Astrocyte of the cerebellum (primary cell): ENCODE data around the gene KLC1.
A peak's percentile ranks its signal among the peaks of the same experiment; 100 is the strongest.

Source experiments
- DNase-seq: peaks from one replicate; pipeline ENCODE4 v3.0.0-alpha.2; 2011; ENCODE audit warnings: low read depth
- H3K4me3 ChIP-seq: 2 replicates; pipeline ENCODE4 v1.5.1; 2011; ENCODE audit warnings: mild to moderate bottlenecking, low read depth, low read length, moderate library complexity
- in situ Hi-C: cut with HindIII; loops from 2 replicates; pipeline ENCODE4 v1.10.0; 2017; ENCODE audit warnings: low sequenced_read_pairs
- TF ChIP-seq, protein P1 (sequence below): IDR thresholded peaks from 2 replicates; pipeline ENCODE4 v1.5.1; 2012; ENCODE audit warnings: low read length, low read depth, moderate library complexity, mild to moderate bottlenecking; ENCODE audit errors: missing control alignments

KLC1 gene

DNA sequence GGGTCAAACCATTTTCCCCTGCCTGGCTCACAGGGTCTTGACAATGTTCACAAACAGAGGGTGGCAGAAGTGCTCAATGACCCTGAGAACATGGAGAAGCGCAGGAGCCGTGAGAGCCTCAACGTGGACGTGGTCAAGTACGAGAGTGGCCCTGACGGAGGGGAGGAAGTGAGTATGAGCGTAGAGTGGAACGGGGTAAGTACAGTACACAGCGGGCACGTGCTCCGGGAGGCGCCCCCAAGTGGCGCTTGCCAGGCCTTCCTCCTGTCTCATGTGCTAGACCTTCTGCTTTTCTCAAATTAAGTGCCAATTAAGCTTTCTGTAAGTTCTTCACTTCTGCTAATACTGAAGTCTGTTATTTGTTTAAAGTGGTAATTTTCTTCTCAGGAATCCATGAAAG lies 50.3 kb downstream of the KLC1 start:
- no peak for DNase-seq
- TF ChIP-seq, protein P1, sequence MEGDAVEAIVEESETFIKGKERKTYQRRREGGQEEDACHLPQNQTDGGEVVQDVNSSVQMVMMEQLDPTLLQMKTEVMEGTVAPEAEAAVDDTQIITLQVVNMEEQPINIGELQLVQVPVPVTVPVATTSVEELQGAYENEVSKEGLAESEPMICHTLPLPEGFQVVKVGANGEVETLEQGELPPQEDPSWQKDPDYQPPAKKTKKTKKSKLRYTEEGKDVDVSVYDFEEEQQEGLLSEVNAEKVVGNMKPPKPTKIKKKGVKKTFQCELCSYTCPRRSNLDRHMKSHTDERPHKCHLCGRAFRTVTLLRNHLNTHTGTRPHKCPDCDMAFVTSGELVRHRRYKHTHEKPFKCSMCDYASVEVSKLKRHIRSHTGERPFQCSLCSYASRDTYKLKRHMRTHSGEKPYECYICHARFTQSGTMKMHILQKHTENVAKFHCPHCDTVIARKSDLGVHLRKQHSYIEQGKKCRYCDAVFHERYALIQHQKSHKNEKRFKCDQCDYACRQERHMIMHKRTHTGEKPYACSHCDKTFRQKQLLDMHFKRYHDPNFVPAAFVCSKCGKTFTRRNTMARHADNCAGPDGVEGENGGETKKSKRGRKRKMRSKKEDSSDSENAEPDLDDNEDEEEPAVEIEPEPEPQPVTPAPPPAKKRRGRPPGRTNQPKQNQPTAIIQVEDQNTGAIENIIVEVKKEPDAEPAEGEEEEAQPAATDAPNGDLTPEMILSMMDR: peak; percentile 47
- in situ Hi-C loops: loop anchor here (5.0 kb wide), 1 partner anchor 87 kb away; no protein-coding TSS in a partner anchor
- H3K4me3 ChIP-seq: no peak overlapping the region

DNA sequence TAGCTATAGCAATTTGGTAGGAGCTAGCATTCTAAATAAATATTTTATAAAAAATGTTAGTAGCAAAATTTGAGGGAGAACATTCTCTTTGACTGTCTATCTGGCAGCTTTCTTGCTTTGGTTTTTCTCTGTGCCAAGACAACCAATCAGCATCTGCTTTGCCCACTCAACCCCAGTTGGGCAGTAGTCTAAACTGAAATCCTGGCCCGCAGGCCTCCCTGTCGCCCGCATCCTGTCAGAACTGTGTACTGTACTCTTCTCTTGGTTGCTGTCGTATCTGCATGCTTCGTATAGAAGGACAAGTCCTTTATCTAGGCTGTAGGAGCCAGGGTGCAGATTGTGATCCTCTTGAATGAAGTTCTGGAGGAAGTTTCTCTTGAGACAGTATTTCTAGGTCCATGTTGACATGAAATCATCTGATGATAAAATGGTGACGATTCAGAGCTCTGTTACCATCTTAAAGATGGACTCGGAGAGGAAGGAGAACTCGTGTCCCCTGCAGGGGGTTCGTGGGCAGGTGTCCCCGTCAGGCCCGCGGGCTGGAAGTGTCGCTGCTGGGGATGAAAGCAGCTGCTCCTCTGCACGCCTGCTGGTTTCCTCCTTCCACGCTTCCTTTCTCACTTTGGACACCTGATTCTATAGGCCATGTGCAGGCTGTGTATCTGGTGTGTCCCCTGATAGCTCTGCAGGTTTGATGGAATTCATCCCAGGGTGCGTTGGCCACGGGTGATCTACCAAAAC lies 51.6 kb downstream of the KLC1 start:
- DNase-seq: no peak
- TF ChIP-seq, protein P1: no peak
- in situ Hi-C loops: no loop called here
- H3K4me3 ChIP-seq: no peak overlapping the region

DNA sequence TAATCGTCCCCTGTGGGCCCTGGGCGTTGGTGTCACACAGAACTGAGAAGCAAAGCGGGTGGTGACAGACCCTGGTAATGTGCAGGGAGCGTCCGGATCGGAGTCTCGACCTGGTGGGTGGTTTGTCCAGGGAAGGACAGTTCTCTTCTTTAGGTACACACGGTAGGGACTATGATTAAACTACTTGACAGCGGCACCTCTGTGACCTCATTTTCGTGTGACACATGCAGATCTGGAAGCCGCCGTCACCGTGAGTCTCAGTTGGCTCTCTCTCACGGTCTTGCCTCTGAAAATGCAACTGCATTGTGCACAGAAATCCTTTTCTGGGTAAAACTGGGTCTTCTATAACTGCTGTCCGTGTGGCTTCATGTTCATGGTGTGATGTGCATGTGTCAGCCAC lies 54.1 kb downstream of the KLC1 start:
- TF ChIP-seq, protein P1: no peak
- no peak overlapping the region for H3K4me3 ChIP-seq
- DNase-seq: no peak
- in situ Hi-C loops: no loop called here

DNA sequence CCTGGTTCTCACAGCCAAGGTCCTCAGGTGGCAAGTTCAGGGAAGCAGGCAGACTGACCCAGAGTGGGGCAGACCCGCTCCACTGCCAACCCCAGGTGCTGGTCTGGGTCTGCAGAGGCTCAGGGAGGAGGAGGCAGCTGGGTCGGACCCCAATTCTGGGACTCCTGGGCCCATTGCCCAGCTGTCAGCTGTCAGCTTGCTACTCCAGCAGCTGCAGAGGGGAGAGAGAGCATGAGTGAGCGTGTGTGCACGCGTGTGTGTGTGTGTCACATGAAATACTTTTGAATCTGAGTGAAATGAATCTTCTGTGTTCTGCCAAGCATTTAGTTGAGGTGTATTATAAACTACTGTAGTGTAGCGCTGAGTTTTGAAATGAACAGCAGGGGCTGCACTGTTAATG lies 55.5 kb downstream of the KLC1 start:
- TF ChIP-seq, protein P1: no peak
- in situ Hi-C loops: no loop called here
- H3K4me3 ChIP-seq: no peak overlapping the region
- DNase-seq: no peak

DNA sequence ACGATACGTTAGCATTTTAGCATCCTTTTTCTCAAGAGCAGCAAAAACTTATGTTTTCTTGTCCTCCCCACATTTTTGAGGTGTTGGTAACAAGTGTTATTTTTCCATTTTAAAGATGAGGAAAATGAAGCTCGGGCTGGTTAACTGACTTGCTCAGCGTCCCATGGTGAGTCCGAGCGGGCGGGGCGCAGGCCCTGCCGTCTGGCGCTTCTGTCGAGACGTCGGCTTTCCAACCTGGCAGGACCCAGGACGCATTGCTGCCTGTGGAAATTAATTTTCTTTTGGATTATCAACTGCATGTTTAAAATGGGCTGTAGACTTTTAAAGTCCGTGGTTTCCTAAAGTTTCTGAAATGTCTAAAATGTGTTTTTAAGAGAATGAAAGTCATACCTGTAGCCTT lies 55.9 kb downstream of the KLC1 start:
- no peak for DNase-seq
- in situ Hi-C loops: no loop called here
- TF ChIP-seq, protein P1: no peak

DNA sequence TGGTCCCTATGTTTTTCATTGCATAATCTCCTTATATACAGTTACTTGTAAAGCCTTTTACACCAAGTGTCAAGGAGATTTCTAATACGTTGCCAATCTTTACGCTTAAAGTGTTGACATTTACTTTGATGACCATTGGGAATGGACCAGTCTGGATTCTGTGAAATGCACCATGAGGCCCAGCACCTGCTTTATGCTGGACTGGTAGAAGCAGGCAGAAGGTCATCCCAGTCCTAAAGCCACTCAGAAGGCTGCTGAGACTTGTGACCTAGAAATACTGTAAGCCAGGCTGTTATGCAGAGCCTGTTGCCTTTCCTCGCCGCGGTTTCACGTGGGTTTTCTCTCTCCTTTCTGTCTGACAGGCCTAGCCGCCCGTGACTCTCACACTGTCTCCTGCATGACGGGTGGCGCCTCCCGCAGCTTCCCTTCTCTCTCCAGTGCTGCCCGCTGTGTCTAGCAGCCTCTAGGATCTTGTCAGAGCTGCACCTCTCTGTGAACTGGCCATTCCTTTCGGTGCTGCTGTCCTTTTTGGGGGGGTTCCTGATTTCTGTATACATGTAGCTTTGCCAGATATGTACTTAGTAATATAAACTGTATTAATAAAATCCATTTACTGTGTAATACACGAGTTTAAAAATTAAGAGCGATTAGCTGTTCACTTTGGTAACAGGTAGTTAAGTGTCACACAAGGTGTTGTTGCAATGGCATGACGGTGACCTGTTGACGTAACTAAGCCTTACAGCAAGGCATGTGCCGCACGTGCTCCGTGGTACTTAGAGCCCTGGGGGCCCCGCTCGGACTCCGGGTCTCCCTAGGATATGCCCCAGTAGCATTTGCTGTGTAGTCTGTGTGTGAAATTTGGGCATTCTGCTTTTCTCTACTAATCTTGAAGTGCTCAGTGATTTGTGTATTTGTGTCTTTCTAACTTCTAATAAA lies 56.5 kb downstream of the KLC1 start:
- DNase-seq: no peak
- TF ChIP-seq, protein P1: no peak
- no peak overlapping the region for H3K4me3 ChIP-seq
- in situ Hi-C loops: no loop called here

More for the DNA sequence above, 55.9 kb downstream of the KLC1 start:
- H3K4me3 ChIP-seq: no peak overlapping the region
